GM19455 (cell line): ENCODE data around the gene DUXA.

Source experiments
- ATAC-seq: cut with Tn5 transposase; IDR thresholded peaks from one replicate; pipeline ENCODE4 v1.9.1; 2021; ENCODE audit not compliant: unreplicated experiment

The DUXA gene

DNA sequence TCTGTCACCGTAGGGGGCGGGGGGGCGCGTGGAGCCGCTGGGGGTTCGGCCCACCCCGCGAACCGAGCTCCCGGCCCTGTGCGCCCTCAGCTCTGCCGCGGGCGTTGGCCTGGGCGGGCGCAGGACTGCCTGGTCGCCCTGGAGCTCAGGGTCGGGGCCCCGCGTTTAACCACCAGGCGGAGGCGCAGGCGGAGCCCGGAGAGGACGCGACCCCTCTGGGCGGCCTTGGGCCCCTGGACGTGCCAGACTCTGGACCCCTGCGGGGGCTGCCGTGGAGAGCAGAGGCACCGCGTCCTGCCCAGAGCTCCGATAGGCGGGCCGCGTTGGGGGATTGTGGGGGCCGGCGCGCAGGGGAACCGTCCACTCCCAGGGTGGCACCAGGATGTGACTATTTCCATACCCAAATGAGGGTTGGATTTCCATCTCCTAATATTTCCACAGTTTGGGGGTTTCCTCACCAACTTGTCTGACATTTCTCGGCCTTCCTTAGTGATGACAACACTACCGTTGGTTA is 60.5 kb downstream of the DUXA start:
- ATAC-seq: no peak

DNA sequence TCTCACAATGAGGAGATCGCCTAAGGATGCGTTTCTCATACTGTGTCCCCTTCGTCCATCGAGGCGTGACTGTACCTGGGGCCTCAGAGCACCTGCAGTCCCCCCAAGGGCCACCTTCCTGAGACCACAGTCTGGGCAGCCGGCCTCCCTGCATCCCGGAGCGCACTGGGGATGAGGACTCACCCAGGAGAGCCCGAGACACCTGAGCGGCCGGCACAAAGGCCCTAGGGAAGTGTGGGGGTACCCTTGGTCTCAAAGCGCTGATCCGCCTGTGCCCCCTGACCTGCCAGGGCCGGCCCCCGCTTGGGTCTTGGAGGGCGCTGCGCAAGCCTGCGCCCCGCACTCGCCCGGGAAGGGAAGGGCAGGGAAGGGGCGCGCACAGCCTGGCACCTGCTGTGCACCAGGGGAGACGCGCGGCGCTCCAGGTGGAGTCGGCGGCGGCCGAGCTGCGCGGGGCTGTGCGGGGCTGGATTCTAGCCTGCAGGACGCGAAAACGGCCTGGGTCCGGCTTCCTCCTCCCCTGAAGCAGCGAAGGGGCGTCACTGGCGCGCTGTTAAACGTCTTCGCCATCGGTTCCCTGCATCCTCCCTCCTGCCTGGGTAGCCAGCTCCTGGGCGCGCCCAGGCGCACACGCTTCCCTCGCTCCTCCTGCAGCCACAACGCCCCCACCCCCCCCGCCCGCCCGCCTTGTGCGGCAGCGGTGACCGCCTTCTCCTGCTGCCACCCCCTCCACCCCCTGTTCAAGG is 61.1 kb downstream of the DUXA start:
- ATAC-seq: no peak
